Left ventricle myocardium inferior (tissue), 1 donor: Measurements from ENCODE around the gene FAM217B. TPM values are rescaled to one million over a fixed set of nuclear protein-coding genes. Genes with fewer than 3 reads are reported as not detected.

Experiments
- DNase-seq: peaks from one replicate; pipeline ENCODE4 v3.0.0-alpha.2; 2020
- H3K27ac ChIP-seq: fragments of 200-600 bp; replicated peaks from 2 replicates; pipeline ENCODE4 v1.8.0; 2021
- H3K27me3 ChIP-seq: fragments of 200-600 bp; 2 replicates; pipeline ENCODE4 v1.8.0; 2021; ENCODE audit warnings: low read depth
- H3K36me3 ChIP-seq: fragments of 200-600 bp; 2 replicates; pipeline ENCODE4 v1.8.0; 2021
- H3K4me1 ChIP-seq: fragments of 200-600 bp; 2 replicates; pipeline ENCODE4 v1.8.0; 2021
- H3K4me3 ChIP-seq: fragments of 200-600 bp; 2 replicates; pipeline ENCODE4 v1.8.0; 2021; ENCODE audit warnings: mild to moderate bottlenecking, moderate library complexity
- H3K9me3 ChIP-seq: fragments of 200-600 bp; replicated peaks from 2 replicates; pipeline ENCODE4 v1.8.0; 2021
- CTCF ChIP-seq: fragments of 200-600 bp; IDR thresholded peaks from 2 replicates; pipeline ENCODE4 v1.8.0; 2021; ENCODE audit warnings: antibody characterized with exemption, mild to moderate bottlenecking, borderline replicate concordance
- intact Hi-C: fragments of 100-400 bp; cut with micrococcal nuclease; formaldehyde crosslinking; loops from one replicate; pipeline ENCODE4 v1.11.0; 2022
- total RNA-seq: library from RNA; stranded (reverse); fragmentation: NEBNext Ultra II Directional; extraction: Animal tissue kit (Norgen Biotek cat#: 25700); gene quantifications from one replicate; pipeline ENCODE4 v1.2.1, GENCODE V29; 2021
- donor health status: DM: no; HTN: yes; CAD: no; lungs with severe emphysema.

The FAM217B gene
- total RNA-seq, 1 donor from 2014 or later: 37.4 TPM

GRCh38 chr20:59985864-59986263 is 45.7 kb downstream of the FAM217B start:
- DNase-seq: peak; percentile 42
- Histone ChIP-seq H3K36me3 (no peaks in the 10 kb centered on the region), H3K9me3 (no peaks in the 10 kb centered on the region), H3K4me1 (peaks cover 10% of the 10 kb centered on the region), H3K27ac (no peak overlapping the region), H3K27me3 (no peaks in the 10 kb centered on the region), H3K4me3 (no peak overlapping the region)
- intact Hi-C loops: no loop called here
- peak; percentile 48 for TF ChIP-seq CTCF

- no peak for TF ChIP-seq CTCF
- Histone ChIP-seq H3K27ac (no peak overlapping the region), H3K27me3 (no peaks in the 10 kb centered on the region), H3K9me3 (no peaks in the 10 kb centered on the region), H3K4me3 (no peak overlapping the region), H3K4me1 (peaks cover 10% of the 10 kb centered on the region), H3K36me3 (no peaks in the 10 kb centered on the region)
- intact Hi-C loops: no loop called here
- no peak for DNase-seq
These were observed 46.9 kb downstream of the FAM217B start for GRCh38 chr20:59987135-59987534.

- intact Hi-C loops: no loop called here
- H3K27ac ChIP-seq: no peak overlapping the region
- no peaks in the 10 kb centered on the region for H3K9me3 ChIP-seq
- H3K4me3 ChIP-seq: no peak overlapping the region
- H3K36me3 ChIP-seq: no peaks in the 10 kb centered on the region
- DNase-seq: no peak
- TF ChIP-seq CTCF: no peak
- peaks cover 10% of the 10 kb centered on the region for H3K4me1 ChIP-seq
- no peaks in the 10 kb centered on the region for H3K27me3 ChIP-seq
These were observed 48.0 kb downstream of the FAM217B start for GRCh38 chr20:59988141-59988540.

- Histone ChIP-seq H3K27ac (no peak overlapping the region), H3K9me3 (no peaks in the 10 kb centered on the region), H3K36me3 (no peaks in the 10 kb centered on the region), H3K27me3 (no peaks in the 10 kb centered on the region), H3K4me3 (no peak overlapping the region), H3K4me1 (peaks cover 27% of the 10 kb centered on the region)
- DNase-seq: no peak
- TF ChIP-seq CTCF: no peak
- intact Hi-C loops: no loop called here
These were observed 52.4 kb downstream of the FAM217B start for GRCh38 chr20:59992526-59993084.

GRCh38 chr20:59993736-59994430 is 53.7 kb downstream of the FAM217B start:
- TF ChIP-seq CTCF: no peak
- peaks cover 27% of the 10 kb centered on the region for H3K4me1 ChIP-seq
- no peaks in the 10 kb centered on the region for H3K36me3 ChIP-seq
- H3K4me3 ChIP-seq: peak overlapping the region; percentile 23
- no peaks in the 10 kb centered on the region for H3K27me3 ChIP-seq
- no peak for DNase-seq
- H3K9me3 ChIP-seq: no peaks in the 10 kb centered on the region
- no peak overlapping the region for H3K27ac ChIP-seq
- intact Hi-C loops: no loop called here
